Liver (tissue), 9 donors: ENCODE results near the gene TRAIP. TPM values are rescaled to one million over a fixed set of nuclear protein-coding genes. Genes with fewer than 3 reads are reported as not detected.

Source experiments
- DNase-seq: peaks from one replicate; pipeline ENCODE4 v3.0.0-alpha.2; 2017; ENCODE audit warnings: low spot score
- H3K27ac ChIP-seq, 2 donors: one replicate each; pipeline ENCODE4 v1.7.0; 2013; ENCODE audit warnings: inconsistent platforms in 2 of 2, low read length in 2 of 2, control low read depth in 1 of 2, low read depth in 1 of 2, mild to moderate bottlenecking in 1 of 2
- H3K27me3 ChIP-seq, 4 donors: one replicate each; pipeline versions ENCODE4 v1.6.1 to v1.7.0; 2013; ENCODE audit warnings: low read length in 3 of 4, inconsistent platforms in 1 of 4, mild to moderate bottlenecking in 1 of 4, moderate library complexity in 1 of 4; ENCODE audit not compliant: control insufficient read depth in 4 of 4, insufficient read depth in 4 of 4
- H3K36me3 ChIP-seq, 4 donors: one replicate each; pipeline versions ENCODE4 v1.6.1 to v1.7.0; 2013; ENCODE audit warnings: low read length in 3 of 4, mild to moderate bottlenecking in 3 of 4, low read depth in 1 of 4, moderate library complexity in 1 of 4; ENCODE audit not compliant: control insufficient read depth in 4 of 4, insufficient read depth in 3 of 4
- H3K4me1 ChIP-seq, 4 donors: one replicate each; pipeline versions ENCODE4 v1.6.1 to v1.7.0; 2013; ENCODE audit warnings: low read length in 3 of 4, mild to moderate bottlenecking in 3 of 4, moderate library complexity in 1 of 4; ENCODE audit not compliant: control insufficient read depth in 4 of 4, insufficient read depth in 4 of 4
- H3K4me3 ChIP-seq, 3 donors: one replicate each; pipeline versions ENCODE4 v1.6.1 to v1.7.0; 2013; ENCODE audit warnings: low read length in 3 of 3, control low read depth in 1 of 3, low read depth in 1 of 3, mild to moderate bottlenecking in 1 of 3
- H3K9ac ChIP-seq, 2 donors: one replicate each; pipeline ENCODE4 v1.7.0; 2013; ENCODE audit warnings: low read length in 2 of 2, mild to moderate bottlenecking in 2 of 2, moderate library complexity in 2 of 2, control low read depth in 1 of 2, low read depth in 1 of 2
- H3K9me3 ChIP-seq, 4 donors: one replicate each; pipeline versions ENCODE4 v1.6.1 to v1.7.0; 2013; ENCODE audit warnings: low read length in 3 of 4; ENCODE audit not compliant: control insufficient read depth in 4 of 4
- ATF3 ChIP-seq: IDR thresholded peaks from 2 replicates; pipeline ENCODE4 v1.6.1; 2016; ENCODE audit warnings: antibody characterized with exemption
- CTCF ChIP-seq: fragments of 150-350 bp; IDR thresholded peaks from 2 replicates; pipeline ENCODE4 v1.5.1; 2017; ENCODE audit warnings: improper control_type of control experiment, low read depth, low read length; ENCODE audit not compliant: missing input control
- EGR1 ChIP-seq, 2 donors: IDR thresholded peaks; 2 replicates each; pipeline ENCODE4 v1.6.1; 2016 to 2018; ENCODE audit warnings: antibody characterized with exemption in 2 of 2, low read depth in 2 of 2
- FOXA1 ChIP-seq: IDR thresholded peaks from 2 replicates; pipeline ENCODE4 v1.6.1; 2016; ENCODE audit warnings: antibody characterized with exemption
- FOXA2 ChIP-seq: IDR thresholded peaks from 2 replicates; pipeline ENCODE4 v1.6.1; 2016; ENCODE audit warnings: antibody characterized with exemption
- GABPA ChIP-seq, 2 donors: IDR thresholded peaks in 1 of 2; conservative IDR thresholded peaks in 1 of 2; 2 replicates each; pipeline ENCODE4 v1.6.1; 2016; ENCODE audit warnings: antibody characterized with exemption in 2 of 2, mild to moderate bottlenecking in 1 of 2, moderate library complexity in 1 of 2
- HNF4G ChIP-seq: IDR thresholded peaks from 2 replicates; pipeline ENCODE4 v1.6.1; 2016; ENCODE audit warnings: antibody characterized with exemption
- MAX ChIP-seq: IDR thresholded peaks from 2 replicates; pipeline ENCODE4 v1.6.1; 2016; ENCODE audit warnings: antibody characterized with exemption
- RAD21 ChIP-seq, 2 donors: IDR thresholded peaks; 2 replicates each; pipeline ENCODE4 v1.6.1; 2016; ENCODE audit warnings: antibody characterized with exemption in 2 of 2, mild to moderate bottlenecking in 2 of 2
- RXRA ChIP-seq, 2 donors: IDR thresholded peaks; 2 replicates each; pipeline ENCODE4 v1.6.1; 2017 to 2018; ENCODE audit warnings: antibody characterized with exemption in 2 of 2, mild to moderate bottlenecking in 1 of 2
- SP1 ChIP-seq: IDR thresholded peaks from 2 replicates; pipeline ENCODE4 v1.6.1; 2018; ENCODE audit warnings: antibody characterized with exemption, mild to moderate bottlenecking
- TAF1 ChIP-seq: conservative IDR thresholded peaks from 2 replicates; pipeline ENCODE4 v1.6.1; 2016; ENCODE audit warnings: antibody characterized with exemption, mild to moderate bottlenecking
- YY1 ChIP-seq: IDR thresholded peaks from 2 replicates; pipeline ENCODE4 v1.6.1; 2016; ENCODE audit warnings: antibody characterized with exemption, mild to moderate bottlenecking
- ZBTB33 ChIP-seq: IDR thresholded peaks from 2 replicates; pipeline ENCODE4 v1.6.1; 2016; ENCODE audit warnings: antibody characterized with exemption
- WGBS: extraction: QIAGEN DNeasy Blood & Tissue Kit; methylation state at CpG from one replicate; pipeline ENCODE4 v1.1.7; 2013; 5-methylcytosine and 5-hydroxymethylcytosine counted together
- polyA plus RNA-seq, 2 donors: library from polyadenylated mRNA; stranded (reverse) in 1 of 2; unstranded in 1 of 2; fragments of 200-250 nt in 1 of 2; fragments of >200 nt in 1 of 2; fragmentation: Nextera tagmentation in 1 of 2; extraction: Ambion mirVana in 1 of 2; gene quantifications; one replicate each; pipeline versions ENCODE4 v1.2.1 to v1.2.3, GENCODE V29; 2013 to 2015
- total RNA-seq, 2 donors: library from RNA; depleted of rRNA; stranded (reverse); fragments of >200 nt; gene quantifications; one replicate each; pipeline ENCODE4 v1.2.3, GENCODE V29; 2014
- donor health status: healthy.
- donor health status: healthy.
- donor health status: healthy.
- donor health status: healthy.
- donor health status: healthy.

TRAIP gene
- total and polyA plus RNA-seq, 4 donors, result 0.42 to 7.9 (median 0.64) TPM

GRCh38 chr3:49879721-49880120 lies 23.4 kb upstream of the TRAIP start:
- Histone ChIP-seq H3K27ac (no peak overlapping the region), H3K4me1 (peaks cover 0 to 9% (median 0%) of the 10 kb centered on the region in 4 donors), H3K9ac (no peak overlapping the region), H3K9me3 (no peaks in the 10 kb centered on the region), H3K36me3 (no peaks in the 10 kb centered on the region), H3K27me3 (no peaks in the 10 kb centered on the region), H3K4me3 (no peak overlapping the region)
- no peak for DNase-seq
- WGBS, result 85% methylated on average over 2 of the region's 2 CpGs
- no peak for TF ChIP-seq EGR1 (IDR thresholded peaks at IDR 0.05; ENCODE audit: low read depth in 2 of 2)
- no peak for TF ChIP-seq CTCF
- no peak for TF ChIP-seq MAX
- TF ChIP-seq RAD21 (IDR thresholded peaks at IDR 0.05), result no peak
- TF ChIP-seq HNF4G, result no peak
- TF ChIP-seq YY1, result no peak
- TF ChIP-seq FOXA2, result no peak
- no peak for TF ChIP-seq ZBTB33
- TF ChIP-seq GABPA (IDR thresholded peaks at IDR 0.05 in 1 of 2, conservative IDR thresholded peaks at IDR 0.05 in 1 of 2), result no peak
- TF ChIP-seq SP1, result no peak
- TF ChIP-seq FOXA1, result no peak

GRCh38 chr3:49878686-49879085 lies 22.3 kb upstream of the TRAIP start:
- H3K9ac ChIP-seq, result no peak overlapping the region
- H3K27ac ChIP-seq, result no peak overlapping the region
- no peak for DNase-seq
- H3K4me1 ChIP-seq, result peaks cover 0 to 9% (median 0%) of the 10 kb centered on the region in 4 donors
- H3K4me3 ChIP-seq, result no peak overlapping the region
- TF ChIP-seq CTCF, result no peak
- TF ChIP-seq SP1, result no peak
- TF ChIP-seq MAX, result no peak
- no peak for TF ChIP-seq TAF1
- no peak for TF ChIP-seq RXRA (IDR thresholded peaks at IDR 0.05)
- no peak for TF ChIP-seq YY1
- no peak for TF ChIP-seq ATF3
- no peaks in the 10 kb centered on the region for H3K9me3 ChIP-seq
- no peaks in the 10 kb centered on the region for H3K27me3 ChIP-seq
- H3K36me3 ChIP-seq, result no peaks in the 10 kb centered on the region
